Astrocyte of the spinal cord (primary cell): Measurements from ENCODE around the gene LRP8.

Experiments
- DNase-seq: peaks from one replicate; pipeline ENCODE4 v3.0.0; 2011; ENCODE audit warnings: low read depth, low spot score
- H3K4me3 ChIP-seq: 2 replicates; pipeline ENCODE4 v1.5.1; 2011; ENCODE audit warnings: low read depth, mild to moderate bottlenecking, low read length, moderate library complexity
- CTCF ChIP-seq: IDR thresholded peaks from 2 replicates; pipeline ENCODE4 v1.5.1; 2012; ENCODE audit warnings: low read depth, mild to moderate bottlenecking, low read length, inconsistent platforms
- in situ Hi-C: cut with HindIII; loops from 2 replicates; pipeline ENCODE4 v1.10.0; 2017; ENCODE audit warnings: low sequenced_read_pairs

LRP8 gene

DNA sequence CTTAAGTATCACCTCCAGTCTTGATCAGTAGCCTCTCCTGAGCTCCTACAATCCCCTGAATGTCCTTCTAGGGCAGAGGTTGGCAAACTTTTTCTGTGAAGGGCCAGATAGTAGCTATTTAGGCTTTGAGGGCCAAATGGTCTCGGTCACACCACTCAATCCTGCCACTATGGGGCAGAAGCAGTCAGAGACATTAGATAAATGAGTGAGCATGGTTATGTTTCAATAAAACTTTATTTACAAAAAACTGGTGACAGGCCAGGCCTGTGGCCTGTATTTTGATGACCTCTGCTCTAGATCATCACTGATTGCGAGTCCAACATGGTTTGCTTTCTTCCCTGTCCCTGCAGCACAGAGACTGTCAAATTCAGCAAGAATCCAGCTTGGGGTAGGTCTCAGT is 36.3 kb downstream of the LRP8 start:
- DNase-seq, result no peak
- in situ Hi-C loops, result loop anchor here (25.0 kb wide), 1 partner anchor 96 kb away; no protein-coding TSS in a partner anchor
- no peak overlapping the region for H3K4me3 ChIP-seq
- peak; percentile 14 for TF ChIP-seq CTCF

GRCh38 chr1:53288790-53289429 is 39.0 kb downstream of the LRP8 start:
- DNase-seq, result no peak

DNA sequence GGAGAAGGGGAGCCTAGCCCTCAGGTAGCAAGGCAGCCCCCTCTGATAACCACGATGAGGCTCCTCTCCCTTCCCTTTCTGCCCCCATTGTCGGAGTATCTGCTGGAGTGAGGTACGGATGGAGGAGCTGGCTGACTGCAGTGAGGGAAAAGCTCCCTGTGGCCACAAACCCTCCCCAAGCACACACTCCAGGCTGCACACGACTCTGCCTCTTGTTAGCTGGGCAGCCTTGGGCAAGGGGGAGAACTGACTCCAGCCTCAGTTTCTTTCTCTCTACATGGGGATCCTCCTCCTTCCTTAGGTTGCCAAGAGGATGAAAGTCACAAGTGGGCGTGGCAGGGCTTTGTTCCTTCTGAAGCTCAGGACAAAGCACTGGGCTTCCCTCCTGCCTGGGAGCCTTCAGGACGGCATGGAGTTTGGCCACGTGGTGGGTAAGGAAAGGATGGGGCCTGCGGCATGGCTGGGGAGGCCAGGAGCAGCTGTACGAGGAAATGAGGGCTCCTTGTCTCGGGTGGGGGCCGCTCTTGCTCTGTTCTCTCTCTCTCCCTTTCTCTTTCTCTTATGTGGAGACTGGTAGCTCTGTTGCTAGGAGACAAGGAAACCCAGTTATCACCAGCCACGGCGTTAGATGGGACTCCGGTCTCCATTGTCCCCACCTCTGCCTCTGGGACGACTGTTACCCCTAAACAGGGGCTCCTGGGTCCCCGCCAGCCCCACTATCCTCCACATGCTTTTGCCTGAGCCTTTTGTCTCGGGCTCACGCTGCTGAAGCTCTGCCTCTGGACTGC is 39.7 kb downstream of the LRP8 start:
- in situ Hi-C loops, result loop anchor here (25.0 kb wide), 1 partner anchor 99 kb away; no protein-coding TSS in a partner anchor
- no peak for TF ChIP-seq CTCF

More at GRCh38 chr1:53288790-53289429, 39.0 kb downstream of the LRP8 start:
- in situ Hi-C loops, result loop anchor here (25.0 kb wide), 1 partner anchor 98 kb away; no protein-coding TSS in a partner anchor
- H3K4me3 ChIP-seq, result no peak overlapping the region
- TF ChIP-seq CTCF, result no peak

GRCh38 chr1:53286955-53287354 is 40.9 kb downstream of the LRP8 start:
- H3K4me3 ChIP-seq, result no peak overlapping the region
- in situ Hi-C loops, result loop anchor here (25.0 kb wide), 1 partner anchor 100 kb away; no protein-coding TSS in a partner anchor
- TF ChIP-seq CTCF, result no peak
- DNase-seq, result no peak

More for the DNA sequence above, 39.7 kb downstream of the LRP8 start:
- no peak overlapping the region for H3K4me3 ChIP-seq
- no peak for DNase-seq

DNA sequence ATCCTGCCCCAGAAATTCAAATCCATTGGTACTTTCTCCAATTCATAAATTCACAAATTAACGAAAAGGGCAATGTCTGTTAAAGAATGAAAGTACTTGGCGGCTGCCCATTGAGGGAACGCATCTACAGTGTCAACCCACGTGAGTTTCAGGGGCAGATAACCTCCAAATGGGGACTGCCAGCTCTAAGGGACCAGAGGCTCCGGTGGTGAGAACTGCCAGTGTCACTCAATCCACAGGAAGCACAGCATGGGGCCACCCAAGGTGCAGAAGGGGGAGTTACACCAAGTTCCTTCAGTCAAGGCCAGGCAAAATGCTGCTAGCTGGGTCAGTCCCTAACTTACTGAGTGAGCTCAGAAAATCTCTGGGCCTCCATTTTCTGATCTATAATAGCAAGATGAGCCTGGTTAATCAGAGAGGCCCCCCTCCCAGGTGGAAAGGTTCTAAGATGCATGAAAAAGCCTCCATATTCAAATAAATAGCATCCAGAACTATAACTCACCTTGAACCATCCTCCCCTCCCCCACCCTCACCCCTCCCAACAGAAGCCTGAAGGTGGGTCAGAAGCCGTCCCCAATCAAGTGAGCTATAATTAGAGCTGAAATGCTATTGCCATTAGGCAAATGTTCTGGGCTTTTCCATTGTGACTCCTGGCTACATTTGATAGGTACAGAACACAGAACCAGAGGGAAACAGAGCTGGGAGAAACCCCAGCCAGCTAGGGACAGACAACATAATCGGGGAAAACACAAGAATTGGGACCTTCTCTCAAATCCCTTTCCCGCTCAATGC is 41.7 kb downstream of the LRP8 start:
- DNase-seq, result no peak
- no peak for TF ChIP-seq CTCF
- in situ Hi-C loops, result loop anchor here (25.0 kb wide), 1 partner anchor 101 kb away; no protein-coding TSS in a partner anchor
- no peak overlapping the region for H3K4me3 ChIP-seq

DNA sequence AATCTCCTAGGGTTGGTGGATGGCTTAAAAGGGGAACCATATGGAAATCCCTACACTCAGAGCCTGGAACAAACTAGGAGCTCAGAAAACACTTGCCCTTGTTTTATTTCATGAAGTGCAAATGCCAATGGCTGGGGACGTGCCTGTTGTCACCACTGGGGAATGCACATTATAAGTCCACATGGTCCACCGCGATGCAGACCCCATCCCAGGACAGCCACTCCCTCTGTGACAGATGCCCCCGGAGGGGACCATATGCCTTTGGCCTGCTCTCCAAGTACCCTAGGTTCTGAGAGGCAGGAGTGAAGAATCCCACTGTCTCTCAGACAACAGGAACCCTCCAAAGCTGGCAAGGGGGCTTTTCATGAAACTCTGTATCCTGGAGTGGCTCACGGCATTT is 42.3 kb downstream of the LRP8 start:
- DNase-seq, result no peak
- in situ Hi-C loops, result loop anchor here (25.0 kb wide), 1 partner anchor 102 kb away; no protein-coding TSS in a partner anchor
- H3K4me3 ChIP-seq, result no peak overlapping the region
- no peak for TF ChIP-seq CTCF
